KOPT-K1 (cell line): ENCODE data around the gene ELN.

Experiments used
- H3K27ac ChIP-seq: fragments of 200-600 bp; sonication (generic); 2 replicates; pipeline ENCODE4 v1.5.1; 2016; ENCODE audit warnings: antibody characterized with exemption, mild to moderate bottlenecking, low read depth, low read length; ENCODE audit not compliant: poor library complexity, severe bottlenecking
- H3K36me3 ChIP-seq: fragments of 200-600 bp; sonication (generic); 2 replicates; pipeline ENCODE4 v1.5.1; 2017; ENCODE audit warnings: antibody characterized with exemption, mild to moderate bottlenecking, low read length, moderate library complexity; ENCODE audit not compliant: insufficient read depth
- H3K9me3 ChIP-seq: fragments of 200-600 bp; sonication (generic); 2 replicates; pipeline ENCODE4 v1.5.1; 2017; ENCODE audit warnings: antibody characterized with exemption, low read length, mild to moderate bottlenecking; ENCODE audit not compliant: insufficient read depth, poor library complexity, severe bottlenecking

ELN gene

GRCh38 chr7:73994761-73995160, 33.2 kb upstream of the ELN start:
- H3K9me3 ChIP-seq = peaks cover 18% of the 10 kb centered on the region
- H3K27ac ChIP-seq = no peak overlapping the region
- H3K36me3 ChIP-seq = no peaks in the 10 kb centered on the region

DNA sequence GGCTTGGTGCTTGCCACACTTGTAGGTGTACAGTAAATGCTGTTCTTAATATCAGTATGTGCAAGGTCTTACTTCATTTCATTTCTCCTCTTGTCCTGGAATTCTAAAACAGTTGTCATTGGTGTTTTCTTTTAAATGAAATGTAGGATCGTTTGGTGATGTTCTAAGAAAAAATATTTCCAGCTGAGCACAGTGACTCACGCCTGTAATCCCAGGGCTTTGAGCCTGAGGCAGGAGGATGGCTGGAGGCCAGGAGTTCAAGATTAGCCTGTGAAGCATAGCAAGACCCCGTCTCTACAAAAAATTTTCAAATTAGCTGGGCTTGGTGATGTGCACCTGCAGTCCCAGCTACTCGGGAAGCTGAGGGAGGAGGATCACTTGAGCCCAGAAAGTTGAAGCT, 32.6 kb upstream of the ELN start:
- H3K9me3 ChIP-seq = peaks cover 18% of the 10 kb centered on the region
- no peaks in the 10 kb centered on the region for H3K36me3 ChIP-seq
- H3K27ac ChIP-seq = no peak overlapping the region

- Histone ChIP-seq H3K36me3 (no peaks in the 10 kb centered on the region), H3K9me3 (peaks cover 18% of the 10 kb centered on the region)
Measured at GRCh38 chr7:73995821-73996511, 32.0 kb upstream of the ELN start.

GRCh38 chr7:73997056-73997455, 30.9 kb upstream of the ELN start:
- Histone ChIP-seq H3K9me3 (peaks cover 18% of the 10 kb centered on the region), H3K27ac (no peak overlapping the region), H3K36me3 (no peaks in the 10 kb centered on the region)

More at GRCh38 chr7:73995821-73996511, 32.0 kb upstream of the ELN start:
- H3K27ac ChIP-seq = no peak overlapping the region

- Histone ChIP-seq H3K9me3 (peaks cover 11% of the 10 kb centered on the region), H3K36me3 (no peaks in the 10 kb centered on the region), H3K27ac (no peak overlapping the region)
Measured at GRCh38 chr7:73999664-74000435, 28.1 kb upstream of the ELN start.

DNA sequence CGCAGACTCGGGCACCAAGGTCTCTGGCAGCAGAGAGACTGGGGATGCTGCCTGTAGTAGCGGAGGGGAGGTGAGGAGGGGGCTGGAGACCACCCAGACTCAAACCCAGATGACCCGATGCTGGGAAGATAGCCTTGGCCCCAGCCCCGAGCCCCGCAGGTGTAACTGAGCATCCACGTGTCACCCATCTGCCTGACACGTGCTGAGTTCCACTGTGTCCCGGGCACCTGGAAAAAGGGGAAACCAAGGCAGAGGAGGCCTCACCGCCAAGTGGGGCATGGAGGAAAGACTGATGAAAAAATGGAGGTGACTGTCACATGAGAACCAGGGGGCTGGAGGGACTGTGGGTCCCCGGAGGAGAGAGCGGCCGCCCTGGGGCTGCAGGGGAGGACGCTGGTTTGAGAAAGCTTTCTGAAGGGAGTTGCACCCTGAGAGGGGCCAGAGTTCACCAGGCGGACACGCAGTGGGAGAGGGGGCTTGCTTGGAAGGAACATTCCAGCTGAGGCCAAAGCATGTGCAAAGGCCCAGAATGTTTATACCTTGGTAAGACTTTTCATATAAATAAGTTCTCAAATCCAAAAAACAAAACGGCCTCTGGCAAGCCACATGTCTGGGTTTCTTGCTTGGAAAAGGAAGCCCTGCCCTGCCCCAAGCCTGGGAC, 27.4 kb upstream of the ELN start:
- Histone ChIP-seq H3K9me3 (peaks cover 3% of the 10 kb centered on the region), H3K27ac (no peak overlapping the region)

GRCh38 chr7:74001150-74001494, 26.9 kb upstream of the ELN start:
- Histone ChIP-seq H3K36me3 (no peaks in the 10 kb centered on the region), H3K9me3 (no peaks in the 10 kb centered on the region), H3K27ac (no peak overlapping the region)

More for the DNA sequence above, 27.4 kb upstream of the ELN start:
- no peaks in the 10 kb centered on the region for H3K36me3 ChIP-seq

DNA sequence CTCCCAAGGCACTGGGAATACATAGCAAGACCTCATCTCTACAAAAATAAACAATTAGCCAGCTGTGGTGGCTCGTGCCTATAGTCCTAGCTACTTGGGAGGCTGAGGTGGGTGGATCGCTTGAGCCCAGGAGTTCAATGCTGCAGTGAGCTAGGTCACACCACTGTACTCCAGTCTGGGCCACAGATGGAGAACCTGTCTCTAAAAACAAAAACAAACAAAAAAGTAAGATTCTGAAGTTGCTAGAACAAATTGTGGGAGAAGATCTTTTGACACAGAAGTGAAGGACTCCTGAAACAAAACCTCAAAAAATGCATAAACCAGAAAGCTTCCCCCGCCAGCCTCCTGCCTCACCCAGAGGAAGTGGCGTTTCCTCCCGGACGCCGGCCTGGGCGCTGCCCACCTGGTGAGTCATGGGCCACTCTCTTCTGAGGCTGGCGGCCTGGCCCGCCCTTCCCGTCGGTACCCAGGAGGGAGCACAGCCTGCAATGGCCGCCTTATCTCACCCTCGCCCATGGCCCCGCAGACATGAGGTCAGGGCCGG, 25.4 kb upstream of the ELN start:
- Histone ChIP-seq H3K9me3 (no peaks in the 10 kb centered on the region), H3K27ac (no peak overlapping the region), H3K36me3 (no peaks in the 10 kb centered on the region)

DNA sequence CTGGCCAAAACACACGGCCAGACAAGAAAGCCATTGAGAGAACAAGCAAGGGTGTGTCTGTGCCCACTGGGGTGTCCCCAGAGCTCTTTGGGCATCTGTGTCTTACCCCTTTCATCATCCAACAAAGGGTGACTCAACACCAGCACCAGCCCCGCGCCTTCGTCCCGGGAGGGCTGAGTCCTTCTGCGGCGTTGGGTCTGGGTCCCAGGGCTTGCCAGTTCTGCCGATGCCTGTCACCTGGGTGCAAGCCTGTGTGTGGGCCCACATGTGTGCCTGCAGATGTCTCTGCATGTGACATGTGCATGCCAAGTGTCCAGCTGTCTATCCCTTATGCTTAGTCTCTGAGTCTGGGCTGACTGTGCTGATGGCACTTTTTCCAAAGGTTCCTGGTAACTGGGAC, 24.4 kb upstream of the ELN start:
- H3K27ac ChIP-seq = no peak overlapping the region
- no peaks in the 10 kb centered on the region for H3K9me3 ChIP-seq
- no peaks in the 10 kb centered on the region for H3K36me3 ChIP-seq

DNA sequence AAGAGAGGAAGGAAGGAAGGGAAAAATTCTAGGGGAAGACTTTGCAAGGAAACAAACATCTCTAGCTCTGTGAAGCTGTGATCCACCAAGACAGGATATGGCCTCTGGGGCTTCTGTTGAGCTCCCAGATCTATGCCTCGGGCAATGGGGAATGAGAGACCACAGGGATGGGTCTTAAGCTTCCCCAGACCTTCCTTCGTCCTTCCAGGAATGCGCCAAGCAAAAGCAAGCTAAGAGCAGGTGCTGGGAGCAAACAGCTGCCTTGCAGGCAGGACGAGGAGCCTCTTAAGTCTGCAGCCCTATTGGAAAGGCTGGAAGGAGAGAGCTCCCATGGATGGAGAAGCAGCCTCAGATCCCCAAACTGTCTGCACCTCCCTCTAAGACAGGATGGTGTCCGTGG, 21.9 kb upstream of the ELN start:
- no peak overlapping the region for H3K27ac ChIP-seq

GRCh38 chr7:74006451-74007241, 21.3 kb upstream of the ELN start:
- no peaks in the 10 kb centered on the region for H3K36me3 ChIP-seq
- no peak overlapping the region for H3K27ac ChIP-seq
- H3K9me3 ChIP-seq = no peaks in the 10 kb centered on the region

More for the DNA sequence above, 21.9 kb upstream of the ELN start:
- Histone ChIP-seq H3K9me3 (no peaks in the 10 kb centered on the region), H3K36me3 (no peaks in the 10 kb centered on the region)

GRCh38 chr7:74007242-74007567, 20.8 kb upstream of the ELN start:
- Histone ChIP-seq H3K36me3 (no peaks in the 10 kb centered on the region), H3K9me3 (no peaks in the 10 kb centered on the region), H3K27ac (no peak overlapping the region)

- Histone ChIP-seq H3K36me3 (no peaks in the 10 kb centered on the region), H3K9me3 (no peaks in the 10 kb centered on the region), H3K27ac (no peak overlapping the region)
Measured at GRCh38 chr7:74008687-74009086, 19.3 kb upstream of the ELN start.

GRCh38 chr7:74009719-74010118, 18.3 kb upstream of the ELN start:
- H3K27ac ChIP-seq = no peak overlapping the region
- H3K9me3 ChIP-seq = no peaks in the 10 kb centered on the region
- no peaks in the 10 kb centered on the region for H3K36me3 ChIP-seq

DNA sequence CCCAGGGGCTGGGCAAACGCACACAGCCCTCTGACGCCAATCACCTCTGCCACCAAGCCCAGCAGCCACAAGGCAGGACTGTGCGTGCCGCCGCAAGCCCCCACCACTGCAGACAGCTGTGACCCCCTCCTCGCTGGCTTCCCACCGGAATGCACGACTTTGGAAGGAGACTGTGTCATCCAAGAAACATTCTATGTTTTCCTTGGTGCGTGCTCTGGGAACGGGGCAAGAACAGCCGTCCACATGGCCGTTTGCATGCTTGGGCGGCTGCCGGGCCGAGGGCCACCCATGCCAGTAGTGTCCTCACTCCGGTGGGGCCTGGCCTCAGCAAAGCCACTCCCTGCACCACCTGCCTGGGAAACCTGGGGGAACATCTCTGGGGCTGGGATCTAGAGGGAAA, 17.6 kb upstream of the ELN start:
- no peak overlapping the region for H3K27ac ChIP-seq
- H3K9me3 ChIP-seq = no peaks in the 10 kb centered on the region
- no peaks in the 10 kb centered on the region for H3K36me3 ChIP-seq
